Fibroblast of gingiva (primary cell): ENCODE data around the gene SYTL3.
"Not testable (repeated sequence)": the region's sequence is repeated elsewhere in the genome, so short reads cannot be mapped to it uniquely, and the experiment has no call there.

Source experiments
- DNase-seq: peaks from one replicate; pipeline ENCODE4 v3.0.0-alpha.2; 2011; ENCODE audit warnings: low read depth

The SYTL3 gene

DNA sequence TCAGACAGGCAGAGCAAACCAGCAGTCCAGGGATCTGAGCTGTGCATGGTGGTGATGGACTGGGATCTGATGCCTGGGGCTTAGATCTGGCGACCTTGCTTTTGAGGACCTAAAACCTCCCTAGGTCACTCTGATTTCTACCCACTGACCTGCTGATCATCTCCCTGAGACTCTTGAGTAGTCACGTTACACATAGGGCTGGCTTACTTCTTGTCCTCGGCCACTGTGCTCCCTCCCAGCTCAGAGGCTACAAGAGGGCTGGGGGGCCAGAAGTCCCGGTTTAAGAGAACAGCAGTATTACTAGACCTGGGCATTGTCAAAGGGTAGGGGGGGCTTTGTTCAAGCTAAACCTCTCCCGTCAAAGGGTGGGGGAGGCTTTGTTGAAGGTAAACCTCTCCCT lies 10.8 kb upstream of the SYTL3 start:
- no peak for DNase-seq

GRCh38 chr6:158640519-158640918 lies 9.3 kb upstream of the SYTL3 start:
- no peak for DNase-seq

DNA sequence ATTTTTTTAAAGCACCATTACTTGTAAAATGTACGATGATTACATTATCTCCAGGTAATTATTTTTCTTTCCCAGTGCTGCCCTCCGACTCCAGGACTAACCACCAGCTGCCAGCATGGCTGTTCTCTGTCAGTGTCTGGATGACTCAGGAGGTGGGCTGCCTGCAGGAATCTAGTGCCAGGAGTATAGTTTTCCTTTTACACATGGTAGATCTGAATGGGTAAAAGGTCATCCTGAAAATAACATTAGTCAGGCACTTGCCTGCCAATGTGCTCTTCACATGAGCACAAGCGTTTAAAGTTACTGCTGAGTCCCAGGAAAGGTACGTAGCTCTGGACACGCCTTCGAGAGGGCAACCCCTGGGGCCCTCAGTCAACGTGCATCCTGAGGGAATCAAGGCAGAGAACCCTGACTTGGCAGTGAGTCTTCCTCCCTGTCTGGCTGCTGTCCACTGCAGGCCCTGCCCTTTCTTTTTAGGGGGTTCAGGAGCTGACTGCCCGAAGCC lies 7.7 kb upstream of the SYTL3 start:
- peak; percentile 79 for DNase-seq

DNA sequence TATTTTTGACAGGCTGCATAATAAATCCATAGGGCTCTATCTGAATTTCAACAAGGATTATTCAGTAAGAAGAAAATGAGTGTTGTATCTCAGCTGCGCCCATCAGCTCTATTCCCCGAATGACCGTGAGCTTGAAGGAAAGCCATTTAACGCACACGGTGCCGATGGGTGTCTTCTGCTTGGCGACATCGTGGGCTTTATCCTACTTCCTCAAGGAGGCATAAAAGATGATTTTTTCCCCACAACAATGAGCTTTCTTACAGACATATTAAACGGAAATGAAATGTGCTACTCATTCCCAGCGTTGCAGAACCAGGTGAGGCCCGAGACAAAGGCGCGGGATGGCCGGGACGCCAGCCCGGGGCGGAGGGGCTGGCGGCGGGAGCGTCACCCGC lies 6.0 kb upstream of the SYTL3 start:
- no peak for DNase-seq

DNA sequence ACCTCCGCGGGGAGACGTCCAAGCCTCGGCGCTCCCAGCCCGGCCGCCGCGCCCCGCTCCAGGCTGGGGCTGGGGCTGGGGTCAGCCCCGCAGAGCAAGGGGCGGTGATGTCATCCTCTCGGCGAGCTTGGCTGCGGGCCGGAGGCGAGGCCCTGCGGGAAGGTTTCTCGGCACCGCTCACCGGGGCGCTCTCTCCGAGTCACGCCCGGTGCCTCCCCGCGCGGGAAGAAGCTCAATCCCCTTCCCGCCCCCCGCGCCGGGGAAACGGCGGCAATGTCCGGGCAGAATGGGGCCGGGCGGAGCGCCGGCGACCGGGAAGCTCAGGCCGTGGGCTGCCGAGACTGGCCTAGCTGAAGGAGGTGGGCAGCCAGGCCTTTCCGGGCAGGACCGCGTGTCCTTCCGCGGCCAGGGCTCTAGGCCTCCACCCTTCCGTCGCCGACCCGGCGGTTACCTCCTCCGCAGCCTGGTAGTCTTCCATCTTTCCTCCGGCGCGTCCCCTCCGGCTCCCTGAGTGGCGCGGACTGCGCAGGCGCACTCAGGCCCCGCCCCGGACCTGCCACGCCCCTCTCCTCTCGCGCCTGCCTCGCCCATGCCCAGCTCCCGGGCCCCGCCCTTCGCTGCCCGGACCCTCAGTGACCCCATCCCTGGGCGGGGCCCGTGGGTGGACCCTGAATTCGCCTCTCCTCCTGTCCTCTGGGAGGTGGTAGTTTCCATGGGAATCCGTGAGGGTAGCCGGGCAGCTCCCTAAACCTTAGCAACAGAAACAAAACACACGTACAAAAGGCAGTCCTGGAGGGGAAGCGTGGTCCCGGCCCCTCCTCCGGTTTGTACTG lies 5.4 kb upstream of the SYTL3 start, which contains the start of gene DYNLT1:
Gene DYNLT1 (minus strand): TSS at position 513 of the 833 bp plus-strand sequence. CDS start 35 bp downstream, at position 478.
- peak; percentile 88 for DNase-seq

GRCh38 chr6:158645064-158646022 lies 4.5 kb upstream of the SYTL3 start:
- DNase-seq = no peak

GRCh38 chr6:158646023-158646910 lies 3.6 kb upstream of the SYTL3 start:
- DNase-seq = no peak

- DNase-seq = no peak
These were observed 2.4 kb upstream of the SYTL3 start for GRCh38 chr6:158647501-158647900.

- DNase-seq = peak; percentile 80
These were observed 1.1 kb upstream of the SYTL3 start for GRCh38 chr6:158648682-158649131.

DNA sequence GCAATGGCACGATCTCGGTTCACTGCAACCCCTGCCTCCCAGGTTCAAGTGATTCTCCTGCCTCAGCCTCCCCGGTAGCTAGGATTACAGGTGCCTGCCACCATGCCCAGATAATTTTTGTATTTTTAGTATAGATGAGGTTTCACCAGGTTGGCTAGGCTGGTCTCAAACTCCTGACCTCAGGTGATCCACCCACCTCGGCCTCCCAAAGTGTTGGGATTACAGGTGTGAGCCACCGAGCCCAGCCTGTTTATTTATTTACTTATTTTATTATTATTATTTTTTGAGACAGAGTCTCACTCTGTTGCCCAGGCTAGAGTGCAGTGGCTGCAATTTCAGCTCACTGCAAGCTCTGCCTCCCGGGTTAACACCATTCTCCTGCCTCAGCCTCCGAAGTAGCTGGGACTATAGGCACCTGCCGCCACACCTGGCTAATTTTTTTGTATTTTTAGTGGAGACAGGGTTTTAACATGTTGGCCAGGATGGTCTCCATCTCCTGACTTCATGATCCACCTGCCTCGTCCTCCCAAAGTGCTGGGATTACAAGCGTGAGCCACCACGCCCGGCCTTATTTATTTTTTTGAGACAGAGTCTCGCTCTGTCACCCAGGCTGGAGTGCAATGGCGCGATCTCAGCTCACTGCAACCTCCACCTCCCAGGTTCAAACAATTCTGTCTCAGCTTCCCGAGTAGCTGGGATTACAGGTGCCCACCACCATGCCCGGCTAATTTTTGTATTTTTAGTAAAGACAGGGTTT lies 2.3 kb downstream of the SYTL3 start:
- not testable (repeated sequence) for DNase-seq

- DNase-seq = no peak
These were observed 3.9 kb downstream of the SYTL3 start for GRCh38 chr6:158653577-158654354.

DNA sequence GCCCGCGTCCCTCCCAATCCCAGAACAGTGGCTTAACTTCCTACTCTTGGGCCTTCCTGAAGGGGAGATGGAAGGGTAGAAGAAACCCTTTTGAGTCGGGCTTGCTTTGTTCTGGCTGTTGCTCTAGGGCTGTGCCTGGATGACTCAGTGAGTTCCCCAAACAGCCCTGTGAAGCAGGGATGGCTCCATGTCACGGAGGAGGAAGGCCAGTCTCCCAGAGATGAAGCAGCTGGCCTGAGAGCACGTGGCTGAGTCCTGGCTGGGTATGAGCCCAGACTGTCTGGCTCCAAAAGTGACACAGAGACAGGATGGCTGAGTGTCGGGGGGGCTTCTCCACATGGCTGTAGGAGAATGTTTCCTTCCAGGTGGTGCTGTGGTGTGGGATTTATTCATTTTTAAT lies 4.6 kb downstream of the SYTL3 start:
- peak; percentile 57 for DNase-seq

DNA sequence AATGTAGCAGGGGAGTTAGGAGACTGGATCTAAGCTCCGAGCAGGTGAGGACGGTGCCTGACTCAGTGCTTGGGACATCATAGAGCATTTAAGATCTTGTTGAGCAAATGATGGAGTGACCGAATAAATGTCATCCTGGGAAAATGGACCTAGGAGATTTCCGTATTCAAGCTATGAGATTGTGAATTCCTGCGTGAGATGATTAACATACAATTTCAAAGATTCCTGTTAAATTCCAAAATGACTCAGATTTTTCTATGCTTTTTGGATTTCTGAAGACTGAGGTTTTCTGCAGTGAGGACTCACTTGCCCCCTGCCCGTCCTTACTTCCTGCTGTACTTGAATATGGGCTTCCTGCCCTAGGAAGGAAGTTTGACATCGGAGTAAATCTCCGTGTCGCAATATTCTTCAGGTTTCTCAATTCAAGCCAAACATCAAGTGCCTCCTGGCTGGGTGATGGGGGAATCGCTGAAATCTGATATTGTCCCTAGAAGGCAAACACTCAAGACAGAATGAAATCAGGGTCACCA lies 5.2 kb downstream of the SYTL3 start:
- peak; percentile 21 for DNase-seq

- no peak for DNase-seq
These were observed 6.0 kb downstream of the SYTL3 start for GRCh38 chr6:158655569-158656450.

- DNase-seq = peak; percentile 77
These were observed 7.1 kb downstream of the SYTL3 start for GRCh38 chr6:158656986-158657385.

DNA sequence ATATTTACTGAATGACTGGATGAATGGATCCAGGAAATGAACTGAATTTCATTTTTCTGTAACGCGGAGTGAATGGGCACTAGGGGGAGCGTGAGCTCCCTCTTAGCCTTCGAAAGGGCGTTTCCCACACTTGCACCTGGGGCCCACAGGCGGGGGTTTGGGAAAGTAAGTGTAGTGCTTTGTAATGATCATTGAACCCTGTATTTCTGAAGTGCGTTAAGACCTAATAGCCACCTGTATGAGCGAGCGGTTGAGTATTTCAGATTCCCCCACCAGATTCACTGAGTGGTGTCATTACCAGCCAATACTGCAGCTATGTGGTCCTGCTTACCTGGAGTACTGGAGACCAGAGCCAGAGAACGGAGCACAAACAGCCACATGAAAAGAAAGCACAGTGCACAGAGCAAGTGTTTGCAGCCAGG lies 10.5 kb downstream of the SYTL3 start:
- no peak for DNase-seq

DNA sequence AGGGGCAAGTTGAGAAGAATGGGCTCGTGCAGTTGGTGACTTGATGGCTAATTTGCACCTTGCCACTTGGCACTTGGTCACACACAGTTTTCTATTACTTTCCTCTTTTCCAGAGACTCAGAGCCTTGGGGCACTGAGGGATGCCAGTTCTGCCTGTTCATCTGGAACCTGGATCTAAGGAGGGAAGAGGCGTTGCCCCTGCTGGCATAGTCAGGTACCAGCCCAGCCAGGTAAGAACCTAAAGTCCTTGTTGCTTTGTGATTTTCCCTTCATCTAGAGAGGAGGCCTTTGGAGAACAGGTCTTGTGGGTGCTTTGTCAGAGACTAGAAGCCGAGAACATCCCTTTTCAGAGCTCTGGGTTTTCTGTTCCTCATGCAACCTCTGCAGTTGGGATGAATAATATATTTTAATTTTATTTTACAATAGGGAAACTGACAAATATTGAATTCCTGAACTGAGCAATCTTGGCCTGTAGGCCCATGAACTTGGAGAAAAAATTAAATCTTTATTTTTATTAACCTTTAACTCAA lies 11.4 kb downstream of the SYTL3 start:
- DNase-seq = no peak

GRCh38 chr6:158662607-158662953 lies 12.7 kb downstream of the SYTL3 start:
- DNase-seq = no peak
